SK-MEL-5 (cell line): Measurements from ENCODE around the gene NKX6-2. TPM values are rescaled to one million over a fixed set of nuclear protein-coding genes. Genes with fewer than 3 reads are reported as not detected.

Experiments used
- DNase-seq: peaks from one replicate; pipeline ENCODE4 v3.0.0-alpha.2; 2016; ENCODE audit warnings: low read depth, low spot score
- in situ Hi-C: cut with HindIII; loops from 2 replicates; pipeline ENCODE4 v1.10.0; 2016; ENCODE audit warnings: low sequenced_read_pairs, high pct_unique_total_duplicates, low pct_unique_long_range_greater_than_20kb
- total RNA-seq: library from RNA; depleted of rRNA; stranded (reverse); fragments of >200 nt; shearing (Covaris generic); gene quantifications from 2 replicates; pipeline ENCODE4 v1.2.3, GENCODE V29; 2014

The NKX6-2 gene
- total RNA-seq, 1 experiment from 2014 or later: not detected

GRCh38 chr10:132815168-132815857 lies 29.4 kb upstream of the NKX6-2 start:
- in situ Hi-C loops: no loop called here
- DNase-seq: no peak

- in situ Hi-C loops: no loop called here
- no peak for DNase-seq
Measured at GRCh38 chr10:132814469-132814856, 28.5 kb upstream of the NKX6-2 start.

GRCh38 chr10:132813560-132814468 lies 27.9 kb upstream of the NKX6-2 start:
- no peak for DNase-seq

GRCh38 chr10:132813001-132813401 lies 27.1 kb upstream of the NKX6-2 start:
- in situ Hi-C loops: no loop called here
- no peak for DNase-seq

More at GRCh38 chr10:132813560-132814468, 27.9 kb upstream of the NKX6-2 start:
- in situ Hi-C loops: no loop called here

- in situ Hi-C loops: no loop called here
- no peak for DNase-seq
Measured at GRCh38 chr10:132812520-132812919, 26.6 kb upstream of the NKX6-2 start.

GRCh38 chr10:132811891-132812481 lies 26.0 kb upstream of the NKX6-2 start:
- in situ Hi-C loops: no loop called here
- DNase-seq: no peak

GRCh38 chr10:132810807-132811700 lies 25.1 kb upstream of the NKX6-2 start:
- in situ Hi-C loops: no loop called here

GRCh38 chr10:132810141-132810806 lies 24.3 kb upstream of the NKX6-2 start:
- DNase-seq: no peak
- in situ Hi-C loops: no loop called here

More at GRCh38 chr10:132810807-132811700, 25.1 kb upstream of the NKX6-2 start:
- DNase-seq: no peak

GRCh38 chr10:132809232-132810140 lies 23.5 kb upstream of the NKX6-2 start:
- DNase-seq: no peak
- in situ Hi-C loops: no loop called here

GRCh38 chr10:132808383-132809231 lies 22.7 kb upstream of the NKX6-2 start:
- in situ Hi-C loops: no loop called here
- no peak for DNase-seq

GRCh38 chr10:132807621-132808049 lies 21.7 kb upstream of the NKX6-2 start:
- in situ Hi-C loops: no loop called here
- no peak for DNase-seq

- no peak for DNase-seq
- in situ Hi-C loops: no loop called here
Measured at GRCh38 chr10:132806561-132807003, 20.6 kb upstream of the NKX6-2 start.

- DNase-seq: no peak
- in situ Hi-C loops: no loop called here
Measured at GRCh38 chr10:132806110-132806509, 20.2 kb upstream of the NKX6-2 start.

GRCh38 chr10:132805599-132805998 lies 19.7 kb upstream of the NKX6-2 start:
- DNase-seq: no peak
- in situ Hi-C loops: no loop called here

- in situ Hi-C loops: no loop called here
- DNase-seq: no peak
Measured at GRCh38 chr10:132804785-132805426, 19.0 kb upstream of the NKX6-2 start.
